GM12878 (cell line): ENCODE results near the gene MS4A12. TPM values are rescaled to one million over a fixed set of nuclear protein-coding genes. Genes with fewer than 3 reads are reported as not detected.
A peak's percentile ranks its signal among the peaks of the same experiment; 100 is the strongest.

Experiments
- ATF7 ChIP-seq: fragments of 450-650 bp; IDR thresholded peaks from 2 replicates; pipeline ENCODE4 v1.6.1; 2016; ENCODE audit warnings: low read depth, mild to moderate bottlenecking
- BRCA1 ChIP-seq: IDR thresholded peaks from 2 replicates; pipeline ENCODE4 v1.6.1; 2011; ENCODE audit warnings: low read depth, low read length, improper control_type of control experiment
- CBFB ChIP-seq: IDR thresholded peaks from 2 replicates; pipeline ENCODE4 v1.6.1; 2016; ENCODE audit warnings: antibody characterized with exemption, low read depth
- CBX5 ChIP-seq: sonication (generic); IDR thresholded peaks from 2 replicates; pipeline ENCODE4 v1.6.1; 2016; ENCODE audit warnings: low read depth, moderate library complexity, mild to moderate bottlenecking, inconsistent platforms
- CEBPB ChIP-seq, 2 experiments: fragments of 150-350 bp in 1 of 2; IDR thresholded peaks; 2 replicates each; pipeline ENCODE4 v1.6.1; 2012 to 2014; ENCODE audit warnings: low read depth in 2 of 2, low read length in 2 of 2, borderline replicate concordance in 1 of 2, inconsistent platforms in 1 of 2
- CHD4 ChIP-seq: fragments of 200-600 bp; sonication (generic); IDR thresholded peaks from 2 replicates; pipeline ENCODE4 v1.6.1; 2016; ENCODE audit warnings: mild to moderate bottlenecking
- CREB1 ChIP-seq: IDR thresholded peaks from 2 replicates; pipeline ENCODE4 v1.6.1; 2012; ENCODE audit warnings: low read depth, mild to moderate bottlenecking, inconsistent platforms
- CREM ChIP-seq: IDR thresholded peaks from 2 replicates; pipeline ENCODE4 v1.6.1; 2014; ENCODE audit warnings: antibody characterized with exemption, low read depth
- FOXM1 ChIP-seq: IDR thresholded peaks from 2 replicates; pipeline ENCODE4 v1.6.1; 2012; ENCODE audit warnings: low read depth, mild to moderate bottlenecking, inconsistent platforms, low read length, moderate library complexity
- GATAD2B ChIP-seq: fragments of 450-650 bp; conservative IDR thresholded peaks from 2 replicates; pipeline ENCODE4 v1.6.1; 2017; ENCODE audit warnings: low read depth, mild to moderate bottlenecking, moderate library complexity
- HDAC6 ChIP-seq: fragments of 200-600 bp; sonication (generic); IDR thresholded peaks from one replicate; pipeline ENCODE4 v1.8.0; 2017; ENCODE audit warnings: antibody characterized with exemption; ENCODE audit not compliant: unreplicated experiment
- MEF2A ChIP-seq: IDR thresholded peaks from 2 replicates; pipeline ENCODE4 v1.6.1; 2011; ENCODE audit warnings: low read depth, mild to moderate bottlenecking, low read length, moderate library complexity; ENCODE audit not compliant: insufficient read depth
- MTA3 ChIP-seq: IDR thresholded peaks from 2 replicates; pipeline ENCODE4 v1.6.1; 2012; ENCODE audit warnings: low read length, inconsistent platforms, borderline replicate concordance
- NFXL1 ChIP-seq: fragments of 450-650 bp; IDR thresholded peaks from 2 replicates; pipeline ENCODE4 v1.6.1; 2017; ENCODE audit warnings: antibody characterized with exemption, mild to moderate bottlenecking, borderline replicate concordance
- NR2C2 ChIP-seq: IDR thresholded peaks from 2 replicates; pipeline ENCODE4 v1.6.1; 2011; ENCODE audit warnings: borderline replicate concordance, low read depth; ENCODE audit not compliant: control insufficient read depth, insufficient read length
- NRF1 ChIP-seq: conservative IDR thresholded peaks from 2 replicates; pipeline ENCODE4 v1.6.1; 2011; ENCODE audit warnings: mild to moderate bottlenecking, low read depth, low read length, improper control_type of control experiment
- PAX5 ChIP-seq: IDR thresholded peaks from 2 replicates; pipeline ENCODE4 v1.6.1; 2011; ENCODE audit warnings: low read depth, low read length, borderline replicate concordance
- PBX3 ChIP-seq: IDR thresholded peaks from 2 replicates; pipeline ENCODE4 v1.6.1; 2011; ENCODE audit warnings: mild to moderate bottlenecking, low read depth, low read length, moderate library complexity; ENCODE audit not compliant: insufficient replicate concordance
- PKNOX1 ChIP-seq: fragments of 450-650 bp; IDR thresholded peaks from 2 replicates; pipeline ENCODE4 v1.6.1; 2016; ENCODE audit warnings: mild to moderate bottlenecking
- PML ChIP-seq: IDR thresholded peaks from 2 replicates; pipeline ENCODE4 v1.6.1; 2012; ENCODE audit warnings: low read length, inconsistent platforms
- POLR2AphosphoS5 ChIP-seq: IDR thresholded peaks from 2 replicates; pipeline ENCODE4 v1.6.1; 2011; ENCODE audit warnings: mild to moderate bottlenecking, low read length, inconsistent platforms
- RAD21 ChIP-seq: IDR thresholded peaks from 2 replicates; pipeline ENCODE4 v1.6.1; 2011; ENCODE audit warnings: mild to moderate bottlenecking, low read depth, low read length, moderate library complexity; ENCODE audit not compliant: insufficient read depth
- RB1 ChIP-seq: fragments of 450-650 bp; formaldehyde crosslinking; IDR thresholded peaks from 2 replicates; pipeline ENCODE4 v1.6.1; 2017; ENCODE audit warnings: mild to moderate bottlenecking, borderline replicate concordance
- RBBP5 ChIP-seq: fragments of 200-600 bp; sonication (generic); conservative IDR thresholded peaks from 2 replicates; pipeline ENCODE4 v1.6.1; 2016
- RELA ChIP-seq: fragments of 450-650 bp; IDR thresholded peaks from 2 replicates; pipeline ENCODE4 v1.8.0; 2014; ENCODE audit warnings: borderline replicate concordance; ENCODE audit not compliant: partially characterized antibody
- RFX5 ChIP-seq: IDR thresholded peaks from 2 replicates; pipeline ENCODE4 v1.6.1; 2011; ENCODE audit warnings: low read depth, low read length, improper control_type of control experiment
- STAT3 ChIP-seq: IDR thresholded peaks from 2 replicates; pipeline ENCODE4 v1.6.1; 2011; ENCODE audit warnings: low read depth, low read length, improper control_type of control experiment
- ZNF622 ChIP-seq: fragments of 450-650 bp; IDR thresholded peaks from 2 replicates; pipeline ENCODE4 v1.6.1; 2017; ENCODE audit warnings: mild to moderate bottlenecking, inconsistent platforms
- ZSCAN29 ChIP-seq: fragments of 450-650 bp; IDR thresholded peaks from 2 replicates; pipeline ENCODE4 v1.6.1; 2017; ENCODE audit warnings: mild to moderate bottlenecking, moderate library complexity
- polyA plus RNA-seq, 11 experiments: library from polyadenylated mRNA; depleted of rRNA in 4 of 11; unstranded in 6 of 11; stranded (reverse) in 5 of 11; fragments of >200 nt; fragmentation: Nextera tagmentation in 4 of 11; fragmentation: Illumina TruSeq in 1 of 11; extraction: Ambion mirVana in 4 of 11; extraction: Trizol in 1 of 11; gene quantifications; 1 replicate in 1 of 11; 2 replicates in 10 of 11; pipeline versions ENCODE4 v1.2.1 to v1.2.3, GENCODE V29; 2011 to 2016; ENCODE audit warnings: inconsistent platforms in 2 of 11, missing spikeins in 2 of 11, low read depth in 1 of 11
- total RNA-seq, 4 experiments: library from RNA; depleted of rRNA in 3 of 4; stranded (reverse); fragments of >200 nt in 3 of 4; fragmentation: Illumina TruSeq in 1 of 4; extraction: Trizol in 1 of 4; gene quantifications; 2 replicates each; pipeline versions ENCODE4 v1.2.1 to v1.2.3, GENCODE V29; 2013 to 2021
- TF ChIP-seq, protein P1 (sequence below): IDR thresholded peaks from 2 replicates; pipeline ENCODE4 v1.6.1; 2011; ENCODE audit warnings: low read depth, low read length, improper control_type of control experiment, borderline replicate concordance

The MS4A12 gene
- total and polyA plus RNA-seq, 10 of the 15 experiments (the other 5 are each of a cell fraction or from before 2014, with no cell fraction given), result 0.05 TPM; not detected in 9

GRCh38 chr11:60455531-60456042 lies 37.0 kb upstream of the MS4A12 start, which contains the start of gene MS4A1 (continued):
- peak; percentile 66; the same call in 1 of the 2 replicates for TF ChIP-seq ZSCAN29
- peak; percentile 93 for TF ChIP-seq MEF2A
- TF ChIP-seq NFXL1, result no peak
- TF ChIP-seq PKNOX1, result peak; percentile 84
- peak; percentile 75 for TF ChIP-seq RELA
- no peak for TF ChIP-seq BRCA1
- peak; percentile 91; the same call in 1 of the 2 replicates for TF ChIP-seq PAX5
- TF ChIP-seq PBX3, result peak; percentile 49
- TF ChIP-seq CREB1, result peak; percentile 57; the same call in 1 of the 2 replicates
- TF ChIP-seq RAD21, result 0 out of 2 replicates have a peak, but pooled peaks have one; percentile 14
- TF ChIP-seq POLR2AphosphoS5, result peak; percentile 99
- peak; percentile 83; the same call in 1 of the 2 replicates for TF ChIP-seq MTA3
- TF ChIP-seq NRF1, result no peak
- peak; percentile 80 for TF ChIP-seq PML
- peak; percentile 97 for TF ChIP-seq GATAD2B
- TF ChIP-seq ZNF622, result no peak
- peak; percentile 64; the same call in 1 of the 2 replicates for TF ChIP-seq STAT3
- no peak; a peak in 1 of 4 replicates for TF ChIP-seq CEBPB (IDR thresholded peaks at IDR 0.05; ENCODE audit: borderline replicate concordance in 1 of 2, low read depth in 2 of 2, low read length in 2 of 2)
- no peak for TF ChIP-seq HDAC6
- TF ChIP-seq RBBP5, result no peak
- peak; percentile 68; the same call in 1 of the 2 replicates for TF ChIP-seq RB1
- no peak for TF ChIP-seq CHD4
- TF ChIP-seq, protein P1, sequence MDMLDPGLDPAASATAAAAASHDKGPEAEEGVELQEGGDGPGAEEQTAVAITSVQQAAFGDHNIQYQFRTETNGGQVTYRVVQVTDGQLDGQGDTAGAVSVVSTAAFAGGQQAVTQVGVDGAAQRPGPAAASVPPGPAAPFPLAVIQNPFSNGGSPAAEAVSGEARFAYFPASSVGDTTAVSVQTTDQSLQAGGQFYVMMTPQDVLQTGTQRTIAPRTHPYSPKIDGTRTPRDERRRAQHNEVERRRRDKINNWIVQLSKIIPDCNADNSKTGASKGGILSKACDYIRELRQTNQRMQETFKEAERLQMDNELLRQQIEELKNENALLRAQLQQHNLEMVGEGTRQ, result peak; percentile 63; the same call in 1 of the 2 replicates
- TF ChIP-seq ATF7, result peak; percentile 92
- TF ChIP-seq NR2C2, result no peak
- 0 out of 2 replicates have a peak, but pooled peaks have one; percentile 20 for TF ChIP-seq CBFB
- peak; percentile 82 for TF ChIP-seq CREM
- peak; percentile 97 for TF ChIP-seq FOXM1
- TF ChIP-seq CBX5, result peak; percentile 68; the same call in 1 of the 2 replicates
- TF ChIP-seq RFX5, result no peak
